SU-DHL-6 (cell line): ENCODE results near the gene PLCXD3.

ENCODE experiments used
- H2AFZ ChIP-seq: fragments of 200-600 bp; sonication (generic); 2 replicates; pipeline ENCODE4 v1.6.1; 2014; ENCODE audit warnings: low read depth, mild to moderate bottlenecking, moderate library complexity, mixed read lengths, antibody characterized with exemption, low read length; ENCODE audit not compliant: severe bottlenecking
- H3F3A ChIP-seq: fragments of 200-600 bp; shearing (Covaris generic); 2 replicates; pipeline ENCODE4 v1.6.0; 2016; ENCODE audit warnings: antibody characterized with exemption, mild to moderate bottlenecking; ENCODE audit not compliant: insufficient read depth
- H3K27ac ChIP-seq: fragments of 200-600 bp; sonication (generic); 2 replicates; pipeline ENCODE4 v1.5.1; 2016; ENCODE audit warnings: low read depth, mild to moderate bottlenecking, low read length, moderate library complexity, mixed read lengths
- H3K27me3 ChIP-seq: fragments of 200-600 bp; sonication (generic), shearing (Covaris generic); 2 replicates; pipeline ENCODE4 v1.6.0; 2014; ENCODE audit warnings: mild to moderate bottlenecking, low read length
- H3K36me3 ChIP-seq: fragments of 200-600 bp; sonication (generic); 2 replicates; pipeline ENCODE4 v1.6.1; 2014; ENCODE audit warnings: mild to moderate bottlenecking, low read length, mixed read lengths
- H3K4me2 ChIP-seq: fragments of 300-600, 200-600 bp; shearing (Covaris generic), sonication (generic); 2 replicates; pipeline ENCODE4 v1.6.0; 2014; ENCODE audit warnings: low read length, low read depth, mild to moderate bottlenecking; ENCODE audit not compliant: poor library complexity, severe bottlenecking
- H3K4me3 ChIP-seq: fragments of 200-600 bp; sonication (generic); 2 replicates; pipeline ENCODE4 v1.5.1; 2014; ENCODE audit warnings: antibody characterized with exemption, low read length, mild to moderate bottlenecking, mixed read lengths; ENCODE audit not compliant: insufficient read depth, poor library complexity, severe bottlenecking
- H3K79me2 ChIP-seq: fragments of 200-600 bp; sonication (generic); 2 replicates; pipeline ENCODE4 v1.6.1; 2014; ENCODE audit warnings: mild to moderate bottlenecking, low read length, moderate library complexity; ENCODE audit not compliant: insufficient read depth
- H3K9ac ChIP-seq: fragments of 200-600 bp; sonication (generic); 2 replicates; pipeline ENCODE4 v1.7.0; 2014; ENCODE audit warnings: mild to moderate bottlenecking, low read length
- H3K9me2 ChIP-seq: fragments of 200-600 bp; sonication (generic); replicated peaks from 2 replicates; pipeline ENCODE4 v1.6.1; 2014; ENCODE audit warnings: low read length; ENCODE audit not compliant: insufficient read depth
- H3K9me3 ChIP-seq: fragments of 200-600 bp; sonication (generic); 2 replicates; pipeline ENCODE4 v1.6.1; 2014; ENCODE audit warnings: low read length, mixed read lengths; ENCODE audit not compliant: insufficient read depth
- H4K20me1 ChIP-seq: fragments of 200-600 bp; sonication (generic); 2 replicates; pipeline ENCODE4 v1.6.1; 2014; ENCODE audit warnings: low read depth, mild to moderate bottlenecking, antibody characterized with exemption, low read length, moderate library complexity, mixed read lengths
- EZH2phosphoT487 ChIP-seq: fragments of 200-600 bp; sonication (generic), shearing (Covaris generic); conservative IDR thresholded peaks from 2 replicates; pipeline ENCODE4 v1.6.1; 2018; ENCODE audit warnings: mild to moderate bottlenecking, antibody characterized with exemption, low read length, moderate library complexity, mixed read lengths
- TF ChIP-seq, protein P1 (sequence below): fragments of 200-600 bp; sonication (generic); IDR thresholded peaks from one replicate; pipeline ENCODE4 v1.5.1; 2017; ENCODE audit warnings: antibody characterized with exemption, mild to moderate bottlenecking, low read length, moderate library complexity; ENCODE audit not compliant: insufficient read depth, poor library complexity, severe bottlenecking

Gene PLCXD3

DNA sequence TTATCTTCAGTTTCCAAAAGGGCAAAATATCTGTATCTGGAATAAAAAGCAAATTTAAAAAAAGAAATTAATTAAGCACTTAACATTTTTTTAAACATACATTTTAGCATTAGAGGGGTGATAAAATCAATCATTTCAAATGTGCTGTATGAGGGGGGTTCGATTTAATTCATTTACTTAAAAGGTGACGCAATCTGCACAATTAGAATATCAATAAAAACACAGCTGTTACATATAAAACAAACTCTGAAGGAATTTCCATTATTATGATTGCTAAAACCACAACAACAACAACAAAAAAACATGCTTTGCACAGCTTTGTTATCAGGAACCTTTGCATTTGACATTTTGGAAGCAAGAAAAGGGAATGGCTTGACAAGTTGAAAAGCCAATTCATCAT lies 225.5 kb downstream of the PLCXD3 start:
- Histone ChIP-seq H2AFZ (no peak overlapping the region), H3K9ac (no peak overlapping the region)
- TF ChIP-seq, protein P1, sequence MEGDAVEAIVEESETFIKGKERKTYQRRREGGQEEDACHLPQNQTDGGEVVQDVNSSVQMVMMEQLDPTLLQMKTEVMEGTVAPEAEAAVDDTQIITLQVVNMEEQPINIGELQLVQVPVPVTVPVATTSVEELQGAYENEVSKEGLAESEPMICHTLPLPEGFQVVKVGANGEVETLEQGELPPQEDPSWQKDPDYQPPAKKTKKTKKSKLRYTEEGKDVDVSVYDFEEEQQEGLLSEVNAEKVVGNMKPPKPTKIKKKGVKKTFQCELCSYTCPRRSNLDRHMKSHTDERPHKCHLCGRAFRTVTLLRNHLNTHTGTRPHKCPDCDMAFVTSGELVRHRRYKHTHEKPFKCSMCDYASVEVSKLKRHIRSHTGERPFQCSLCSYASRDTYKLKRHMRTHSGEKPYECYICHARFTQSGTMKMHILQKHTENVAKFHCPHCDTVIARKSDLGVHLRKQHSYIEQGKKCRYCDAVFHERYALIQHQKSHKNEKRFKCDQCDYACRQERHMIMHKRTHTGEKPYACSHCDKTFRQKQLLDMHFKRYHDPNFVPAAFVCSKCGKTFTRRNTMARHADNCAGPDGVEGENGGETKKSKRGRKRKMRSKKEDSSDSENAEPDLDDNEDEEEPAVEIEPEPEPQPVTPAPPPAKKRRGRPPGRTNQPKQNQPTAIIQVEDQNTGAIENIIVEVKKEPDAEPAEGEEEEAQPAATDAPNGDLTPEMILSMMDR: no peak
- no peak for TF ChIP-seq EZH2phosphoT487

DNA sequence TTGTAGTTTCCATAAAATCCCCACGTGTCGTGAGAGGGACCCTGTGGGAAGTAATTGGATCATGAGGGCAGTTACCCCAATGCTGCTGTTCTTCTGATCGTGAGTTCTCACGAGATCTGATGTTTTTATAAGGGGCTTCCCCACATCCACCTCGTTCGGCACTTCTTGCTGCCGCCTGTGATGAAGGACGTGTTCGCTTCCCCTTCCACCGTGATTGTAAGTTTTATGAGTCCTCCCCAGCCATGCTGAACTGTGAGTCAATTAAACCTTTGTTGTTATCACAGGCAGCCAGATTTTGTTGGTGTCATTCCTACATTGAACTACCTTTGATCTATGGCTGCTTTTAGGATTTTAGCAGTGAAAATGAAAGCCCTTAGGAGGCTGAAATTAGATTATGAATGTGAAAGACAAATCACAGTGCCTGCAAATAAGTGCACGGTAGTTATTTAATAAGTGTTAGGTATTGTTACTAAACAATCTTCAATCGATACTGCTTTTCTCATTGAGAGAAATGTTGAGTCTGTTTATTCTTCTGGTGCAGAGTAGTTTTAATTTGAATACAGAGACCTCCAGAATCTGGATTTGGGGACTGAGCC lies 229.1 kb downstream of the PLCXD3 start:
- H3K9ac ChIP-seq: no peak overlapping the region
- no peak overlapping the region for H3K4me2 ChIP-seq
- H3K9me2 ChIP-seq: no peaks in the 10 kb centered on the region
- H3F3A ChIP-seq: no peaks in the 10 kb centered on the region
- H3K79me2 ChIP-seq: no peaks in the 10 kb centered on the region
- H4K20me1 ChIP-seq: no peaks in the 10 kb centered on the region
- H3K9me3 ChIP-seq: no peaks in the 10 kb centered on the region
- H2AFZ ChIP-seq: no peak overlapping the region
- H3K27ac ChIP-seq: no peak overlapping the region
- no peak overlapping the region for H3K4me3 ChIP-seq
- H3K27me3 ChIP-seq: no peaks in the 10 kb centered on the region
- no peaks in the 10 kb centered on the region for H3K36me3 ChIP-seq
- TF ChIP-seq, protein P1: no peak
- TF ChIP-seq EZH2phosphoT487: no peak

More for the DNA sequence above, 225.5 kb downstream of the PLCXD3 start:
- Histone ChIP-seq H3F3A (no peaks in the 10 kb centered on the region), H3K27me3 (no peaks in the 10 kb centered on the region), H4K20me1 (no peaks in the 10 kb centered on the region), H3K79me2 (no peaks in the 10 kb centered on the region), H3K27ac (no peak overlapping the region), H3K36me3 (no peaks in the 10 kb centered on the region), H3K4me2 (no peak overlapping the region), H3K9me2 (no peaks in the 10 kb centered on the region), H3K9me3 (no peaks in the 10 kb centered on the region), H3K4me3 (no peak overlapping the region)

DNA sequence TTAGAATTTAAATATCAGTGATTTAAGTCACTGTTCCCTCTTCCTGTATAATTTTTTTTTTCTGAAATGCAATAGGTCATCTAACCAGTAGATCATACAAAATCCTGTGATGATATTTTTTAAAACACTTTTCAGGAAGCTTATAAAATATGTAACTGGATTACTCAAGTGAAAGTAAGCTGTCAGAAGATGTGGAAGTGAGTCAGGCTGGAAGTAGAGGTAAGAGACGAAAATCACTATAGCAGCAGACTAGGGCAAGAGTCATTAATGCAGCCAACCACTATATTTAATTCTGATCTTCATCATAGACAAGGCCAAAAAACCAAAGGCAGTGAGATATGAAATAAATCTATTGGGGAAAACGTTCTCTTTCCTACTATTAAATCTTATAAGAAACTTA lies 231.4 kb downstream of the PLCXD3 start:
- Histone ChIP-seq H3K4me2 (no peak overlapping the region), H3K27ac (no peak overlapping the region), H3K9me3 (no peaks in the 10 kb centered on the region), H3K79me2 (no peaks in the 10 kb centered on the region), H3K9ac (no peak overlapping the region), H4K20me1 (no peaks in the 10 kb centered on the region), H3K9me2 (no peaks in the 10 kb centered on the region), H3K27me3 (no peaks in the 10 kb centered on the region), H3K36me3 (no peaks in the 10 kb centered on the region), H2AFZ (no peak overlapping the region), H3K4me3 (no peak overlapping the region), H3F3A (no peaks in the 10 kb centered on the region)
- TF ChIP-seq, protein P1: no peak
- no peak for TF ChIP-seq EZH2phosphoT487
